PFSK-1 (cell line): ENCODE measurements around the gene HSD17B12.

Experiments
- FOXP2 ChIP-seq: optimal IDR thresholded peaks from 2 replicates; pipeline ENCODE3; 2011; ENCODE audit warnings: borderline replicate concordance, control low read depth, inconsistent platforms; ENCODE audit not compliant: insufficient read depth; ENCODE audit errors: extremely low read length, extremely low read depth
- POLR2AphosphoS5 ChIP-seq: IDR thresholded peaks from 2 replicates; pipeline ENCODE4 v1.6.1; 2012; ENCODE audit warnings: low read depth, mild to moderate bottlenecking, control low read depth, low read length, moderate library complexity
- REST ChIP-seq, 2 experiments: IDR thresholded peaks; 2 replicates each; pipeline versions ENCODE4 v1.6.1 to v1.8.0; 2011 to 2012; ENCODE audit warnings: low read depth in 2 of 2, low read length in 2 of 2, control low read depth in 1 of 2, inconsistent platforms in 1 of 2, mild to moderate bottlenecking in 1 of 2, moderate library complexity in 1 of 2; ENCODE audit not compliant: insufficient read depth in 1 of 2
- SIN3A ChIP-seq: IDR thresholded peaks from 2 replicates; pipeline ENCODE4 v1.6.1; 2012; ENCODE audit warnings: mild to moderate bottlenecking, low read length, moderate library complexity, borderline replicate concordance; ENCODE audit not compliant: insufficient read depth
- TAF1 ChIP-seq: IDR thresholded peaks from 2 replicates; pipeline ENCODE4 v1.6.1; 2012; ENCODE audit warnings: low read length, control low read depth, borderline replicate concordance; ENCODE audit not compliant: insufficient read depth

The HSD17B12 gene

DNA sequence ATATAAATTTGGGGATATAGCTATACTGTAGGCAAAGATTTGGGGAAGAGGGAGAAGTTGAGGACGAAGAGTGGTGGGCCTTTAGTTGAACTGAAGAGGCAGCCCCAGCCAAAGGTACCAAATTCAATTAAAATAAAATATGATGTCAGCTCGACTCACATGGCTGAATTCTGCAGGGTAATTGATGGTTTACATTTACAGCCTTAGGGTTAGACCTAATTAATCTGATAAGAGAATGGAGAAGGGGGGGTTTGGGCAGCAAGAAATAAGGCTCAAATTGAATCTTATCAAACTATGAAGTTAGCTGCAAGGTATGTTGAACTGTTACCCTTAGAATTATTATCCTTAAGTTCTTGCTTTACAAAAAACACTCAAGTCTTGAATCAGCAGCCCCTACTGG, 3.6 kb upstream of the HSD17B12 start:
- TF ChIP-seq REST (IDR thresholded peaks at IDR 0.05; ENCODE audit: insufficient read depth in 1 of 2, low read depth in 2 of 2, low read length in 2 of 2), result no peak

- TF ChIP-seq POLR2AphosphoS5 (no peak), REST (IDR thresholded peaks at IDR 0.05; ENCODE audit: insufficient read depth in 1 of 2, low read depth in 2 of 2, low read length in 2 of 2) (no peak), FOXP2 (no peak)
Measured at GRCh38 chr11:43681401-43681942, 934 bp downstream of the HSD17B12 start.

DNA sequence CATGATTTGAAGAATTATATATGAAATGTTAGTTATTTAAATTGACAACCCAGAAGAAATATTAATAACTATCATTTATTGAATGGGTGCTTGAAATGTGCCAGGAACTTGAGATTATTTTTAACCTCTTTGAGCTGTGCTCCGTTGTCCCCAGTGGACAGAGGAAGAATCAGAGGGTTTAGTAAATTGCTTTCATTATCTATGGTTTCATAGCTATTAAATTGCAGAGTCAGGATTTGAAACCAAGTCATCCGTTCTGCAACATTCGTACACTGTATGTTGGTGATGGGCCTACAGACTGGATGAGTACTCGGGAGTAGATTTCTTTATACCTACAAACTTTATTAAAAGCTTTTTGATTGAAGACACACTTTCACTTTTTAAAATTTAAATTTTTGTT, 4.9 kb downstream of the HSD17B12 start:
- TF ChIP-seq REST (IDR thresholded peaks at IDR 0.05; ENCODE audit: insufficient read depth in 1 of 2, low read depth in 2 of 2, low read length in 2 of 2), result no peak
- no peak for TF ChIP-seq TAF1
- TF ChIP-seq POLR2AphosphoS5, result no peak
- no peak for TF ChIP-seq FOXP2
- no peak for TF ChIP-seq SIN3A

- TF ChIP-seq POLR2AphosphoS5, result no peak
- TF ChIP-seq REST (IDR thresholded peaks at IDR 0.05; ENCODE audit: insufficient read depth in 1 of 2, low read depth in 2 of 2, low read length in 2 of 2), result no peak
- TF ChIP-seq FOXP2, result no peak
- no peak for TF ChIP-seq TAF1
Measured at GRCh38 chr11:43686207-43686606, 5.7 kb downstream of the HSD17B12 start.

- TF ChIP-seq TAF1, result no peak
- TF ChIP-seq REST (IDR thresholded peaks at IDR 0.05; ENCODE audit: insufficient read depth in 1 of 2, low read depth in 2 of 2, low read length in 2 of 2), result no peak
Measured at GRCh38 chr11:43687120-43687791, 6.7 kb downstream of the HSD17B12 start.
